ENCODE measurements around the gene LDLRAD4.

DNA sequence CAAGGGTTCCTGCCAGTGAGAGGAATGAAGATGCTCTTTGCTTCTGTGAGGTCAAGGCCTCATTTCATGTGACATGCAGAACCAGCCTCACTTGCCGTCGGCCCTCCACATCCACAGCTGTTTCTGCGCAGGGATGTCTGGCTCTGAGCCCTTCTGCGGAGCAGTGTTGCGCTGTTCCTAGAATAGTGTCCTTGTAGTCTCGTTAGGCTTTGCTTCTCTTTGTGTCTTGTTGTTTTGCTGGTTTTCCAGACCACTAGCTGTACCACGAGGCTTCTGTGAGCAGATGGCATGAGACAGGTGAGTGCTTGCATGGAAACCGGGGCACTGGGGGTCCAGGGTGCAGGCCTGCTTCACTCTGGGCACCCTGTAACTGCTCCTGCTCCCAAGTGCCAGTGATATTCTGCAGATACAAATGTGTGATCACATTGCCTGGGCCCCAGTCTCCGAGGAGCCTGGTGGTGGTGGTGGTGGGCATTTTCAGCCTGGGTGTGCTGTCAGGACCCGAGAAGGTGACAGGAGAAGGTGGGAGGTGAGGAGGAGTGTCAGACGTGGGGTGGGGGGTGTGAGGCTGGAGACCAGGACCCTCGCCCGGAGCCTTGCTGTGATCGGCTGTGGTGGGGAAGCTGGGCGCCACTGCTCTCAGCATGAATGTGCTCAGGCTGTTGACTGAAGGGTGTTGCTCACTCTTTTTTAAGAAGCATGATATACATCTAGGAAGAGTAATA is 34.3 kb downstream of the LDLRAD4 start:
- TF ChIP-seq POLR2AphosphoS5 (IDR thresholded peaks at IDR 0.05; ENCODE audit: low read depth, low read length) (no peak), POLR2A (IDR thresholded peaks at IDR 0.05; ENCODE audit: low read depth, low read length) (no peak), PAX5 (IDR thresholded peaks at IDR 0.05; ENCODE audit: insufficient read depth, low read length, severe bottlenecking) (no peak), TAF1 (IDR thresholded peaks at IDR 0.05; ENCODE audit: low read depth, low read length) (no peak)

All from GM12891 (cell line).